ENCODE measurements around the gene PDP2.

PDP2 gene

DNA sequence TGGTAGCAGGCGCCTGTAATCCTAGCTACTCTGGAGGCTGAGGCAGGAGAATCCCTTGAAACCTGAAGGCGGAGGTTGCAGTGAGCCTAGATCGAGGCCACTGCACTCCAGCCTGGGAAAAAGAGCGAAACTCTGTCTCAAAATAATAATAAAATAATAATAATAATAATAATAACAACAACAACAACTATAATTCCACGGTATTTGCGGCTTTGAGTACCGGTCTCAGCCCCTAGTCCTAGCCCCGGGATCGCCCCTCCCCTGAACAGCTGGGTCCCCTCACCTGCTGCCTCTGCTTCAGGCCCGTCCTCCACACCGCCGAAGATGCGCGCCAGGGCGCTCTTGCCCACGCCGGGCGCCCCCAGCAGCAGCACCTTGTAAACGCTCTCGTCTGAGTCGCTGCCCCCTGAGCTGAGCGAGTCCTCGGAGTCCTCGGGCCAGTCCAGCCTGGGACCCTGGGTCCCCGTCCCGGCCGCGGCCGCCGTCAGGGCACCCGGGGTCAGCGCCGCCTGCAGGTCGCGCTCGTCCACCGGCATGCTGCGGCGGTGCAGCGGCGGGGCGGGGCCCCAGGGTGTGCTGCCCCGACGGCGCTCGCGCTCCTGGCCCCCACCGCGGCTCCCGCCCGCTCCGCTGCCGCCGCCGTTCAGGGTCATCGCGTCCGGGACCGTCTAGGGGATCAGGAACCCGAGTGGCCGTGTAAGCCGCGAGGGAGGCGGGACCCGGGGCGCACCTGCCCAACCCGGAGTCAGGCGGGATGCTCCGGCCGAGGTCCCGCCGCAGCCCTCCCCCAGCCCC lies 44.4 kb downstream of the PDP2 start:
- TF ChIP-seq, protein P1, sequence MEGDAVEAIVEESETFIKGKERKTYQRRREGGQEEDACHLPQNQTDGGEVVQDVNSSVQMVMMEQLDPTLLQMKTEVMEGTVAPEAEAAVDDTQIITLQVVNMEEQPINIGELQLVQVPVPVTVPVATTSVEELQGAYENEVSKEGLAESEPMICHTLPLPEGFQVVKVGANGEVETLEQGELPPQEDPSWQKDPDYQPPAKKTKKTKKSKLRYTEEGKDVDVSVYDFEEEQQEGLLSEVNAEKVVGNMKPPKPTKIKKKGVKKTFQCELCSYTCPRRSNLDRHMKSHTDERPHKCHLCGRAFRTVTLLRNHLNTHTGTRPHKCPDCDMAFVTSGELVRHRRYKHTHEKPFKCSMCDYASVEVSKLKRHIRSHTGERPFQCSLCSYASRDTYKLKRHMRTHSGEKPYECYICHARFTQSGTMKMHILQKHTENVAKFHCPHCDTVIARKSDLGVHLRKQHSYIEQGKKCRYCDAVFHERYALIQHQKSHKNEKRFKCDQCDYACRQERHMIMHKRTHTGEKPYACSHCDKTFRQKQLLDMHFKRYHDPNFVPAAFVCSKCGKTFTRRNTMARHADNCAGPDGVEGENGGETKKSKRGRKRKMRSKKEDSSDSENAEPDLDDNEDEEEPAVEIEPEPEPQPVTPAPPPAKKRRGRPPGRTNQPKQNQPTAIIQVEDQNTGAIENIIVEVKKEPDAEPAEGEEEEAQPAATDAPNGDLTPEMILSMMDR (IDR thresholded peaks at IDR 0.05; ENCODE audit: insufficient read depth, low read length, poor library complexity, severe bottlenecking), result peak; percentile 26
- Histone ChIP-seq H3K36me3 (ENCODE audit: control insufficient read depth, insufficient read depth, low read length) (no peaks in the 10 kb centered on the region), H3K27me3 (replicated peaks; ENCODE audit: control insufficient read depth, insufficient read depth, low read length) (peaks cover 2% of the 10 kb centered on the region; the same call in 1 of the 2 replicates), H3K4me3 (replicated peaks; ENCODE audit: low read depth, low read length) (peak overlapping the region; percentile 54)
- DNase-seq (ENCODE audit: extremely low read depth, insufficient read length), result peak; percentile 41

DNA sequence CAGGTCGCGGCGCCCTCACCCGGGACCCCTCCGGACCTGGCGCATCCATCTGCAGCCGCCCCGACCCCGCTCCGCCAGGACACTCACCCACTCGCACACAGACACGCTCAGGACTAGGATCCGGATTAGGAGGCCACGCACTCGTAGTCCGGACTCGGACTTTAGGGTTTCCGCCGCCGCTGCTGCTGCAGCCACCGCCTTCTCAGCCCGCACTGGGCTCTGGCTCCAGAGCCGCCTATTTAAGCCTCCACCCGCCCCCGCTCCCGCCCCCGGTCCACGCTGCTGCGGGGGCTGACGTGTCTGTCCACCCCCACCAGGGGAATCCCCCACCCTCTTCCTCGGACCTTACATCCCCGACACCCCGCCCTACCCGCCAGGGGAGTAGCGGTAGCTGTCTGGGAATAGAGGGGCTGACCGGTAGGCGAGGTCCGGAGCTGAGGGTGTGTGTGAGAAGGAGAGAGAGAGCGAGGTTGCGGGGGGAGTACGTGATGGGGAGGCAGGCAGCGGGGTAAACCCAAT lies 45.1 kb downstream of the PDP2 start, which contains the start of gene RRAD:
Gene RRAD (minus strand): TSS at position 214 of the 519 bp plus-strand sequence. CDS start 356 bp downstream, outside the sequence.
- Histone ChIP-seq H3K4me3 (replicated peaks; ENCODE audit: low read depth, low read length) (peak within 1 kb of the TSS; percentile 54), H3K27me3 (replicated peaks; ENCODE audit: control insufficient read depth, insufficient read depth, low read length) (peaks cover 2% of the 10 kb centered on the region; the same call in 1 of the 2 replicates), H3K36me3 (ENCODE audit: control insufficient read depth, insufficient read depth, low read length) (peaks cover 2% of the 10 kb centered on the region; the same call in 1 of the 2 replicates)
- peak; percentile 41 for DNase-seq (ENCODE audit: extremely low read depth, insufficient read length)
- TF ChIP-seq, protein P1 (IDR thresholded peaks at IDR 0.05; ENCODE audit: insufficient read depth, low read length, poor library complexity, severe bottlenecking), result no peak

DNA sequence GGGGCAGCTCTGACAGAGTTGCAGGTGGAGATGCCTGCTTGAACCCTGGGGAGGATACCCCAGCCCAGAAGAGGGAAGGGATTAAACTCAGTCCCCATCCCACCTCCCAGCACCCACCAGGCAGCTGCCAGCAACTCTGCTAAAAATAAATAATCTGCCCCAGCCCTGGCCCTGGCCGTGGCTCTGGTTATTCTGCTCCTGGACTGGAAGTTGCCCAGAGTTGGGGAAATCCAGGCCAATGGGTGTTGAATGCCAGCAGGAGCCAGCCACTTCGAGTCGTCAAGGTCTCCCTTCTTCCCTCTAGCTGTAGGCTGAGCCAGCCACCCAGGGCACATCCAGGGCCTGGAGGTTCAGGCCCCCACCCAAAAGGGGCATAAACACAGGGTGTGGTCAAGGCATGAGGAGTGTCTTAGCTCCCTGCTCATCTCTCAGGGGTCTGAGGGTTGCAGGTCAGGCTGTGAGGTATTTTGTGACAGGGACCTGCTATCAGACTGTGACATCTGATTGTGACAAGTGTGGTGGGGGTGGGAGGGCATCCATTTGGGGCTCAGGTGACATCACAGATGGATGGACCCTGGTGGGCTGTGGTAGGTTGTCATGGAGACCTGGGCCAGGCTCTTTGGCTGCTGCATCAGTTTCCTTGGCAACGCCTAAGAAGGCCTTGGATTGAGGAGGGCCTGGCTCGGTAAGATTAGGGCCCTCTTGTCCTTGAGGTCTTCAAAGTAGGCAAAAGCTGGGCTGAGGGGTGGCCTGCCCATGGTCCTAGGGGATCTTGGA lies 46.0 kb downstream of the PDP2 start:
- H3K27me3 ChIP-seq (replicated peaks; ENCODE audit: control insufficient read depth, insufficient read depth, low read length), result peaks cover 2% of the 10 kb centered on the region; the same call in 1 of the 2 replicates
- no peak overlapping the region for H3K4me3 ChIP-seq (replicated peaks; ENCODE audit: low read depth, low read length)
- DNase-seq (ENCODE audit: extremely low read depth, insufficient read length), result no peak
- peaks cover 4% of the 10 kb centered on the region; the same call in 1 of the 2 replicates for H3K36me3 ChIP-seq (ENCODE audit: control insufficient read depth, insufficient read depth, low read length)
- TF ChIP-seq, protein P1 (IDR thresholded peaks at IDR 0.05; ENCODE audit: insufficient read depth, low read length, poor library complexity, severe bottlenecking), result no peak

DNA sequence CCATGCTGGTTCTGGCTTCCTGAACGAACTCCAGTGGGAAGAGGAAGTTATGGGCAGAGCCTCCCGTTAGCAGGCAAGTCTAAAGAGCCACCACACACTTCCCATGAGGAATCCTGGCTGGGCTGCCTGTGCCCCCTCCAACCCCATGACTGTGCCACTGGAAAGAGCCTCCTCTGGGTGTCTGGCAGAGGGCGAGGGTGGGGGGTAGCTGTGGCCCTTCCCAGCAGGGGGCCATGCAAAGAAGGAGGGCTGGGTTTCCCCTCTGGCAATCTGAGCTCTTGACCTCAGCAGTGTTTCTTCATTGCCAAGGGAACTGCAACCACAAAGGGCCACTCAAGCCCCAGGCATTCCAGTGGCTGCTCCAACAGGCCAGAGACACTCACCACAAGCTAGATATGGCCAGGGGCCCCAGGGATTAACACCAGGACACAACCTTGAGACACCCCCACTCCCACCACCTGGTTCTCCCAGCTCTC lies 46.7 kb downstream of the PDP2 start:
- Histone ChIP-seq H3K27me3 (replicated peaks; ENCODE audit: control insufficient read depth, insufficient read depth, low read length) (peaks cover 2% of the 10 kb centered on the region; the same call in 1 of the 2 replicates), H3K36me3 (ENCODE audit: control insufficient read depth, insufficient read depth, low read length) (peaks cover 4% of the 10 kb centered on the region; the same call in 1 of the 2 replicates), H3K4me3 (replicated peaks; ENCODE audit: low read depth, low read length) (no peak overlapping the region)
- peak; percentile 33 for DNase-seq (ENCODE audit: extremely low read depth, insufficient read length)
- TF ChIP-seq, protein P1 (IDR thresholded peaks at IDR 0.05; ENCODE audit: insufficient read depth, low read length, poor library complexity, severe bottlenecking), result no peak

DNA sequence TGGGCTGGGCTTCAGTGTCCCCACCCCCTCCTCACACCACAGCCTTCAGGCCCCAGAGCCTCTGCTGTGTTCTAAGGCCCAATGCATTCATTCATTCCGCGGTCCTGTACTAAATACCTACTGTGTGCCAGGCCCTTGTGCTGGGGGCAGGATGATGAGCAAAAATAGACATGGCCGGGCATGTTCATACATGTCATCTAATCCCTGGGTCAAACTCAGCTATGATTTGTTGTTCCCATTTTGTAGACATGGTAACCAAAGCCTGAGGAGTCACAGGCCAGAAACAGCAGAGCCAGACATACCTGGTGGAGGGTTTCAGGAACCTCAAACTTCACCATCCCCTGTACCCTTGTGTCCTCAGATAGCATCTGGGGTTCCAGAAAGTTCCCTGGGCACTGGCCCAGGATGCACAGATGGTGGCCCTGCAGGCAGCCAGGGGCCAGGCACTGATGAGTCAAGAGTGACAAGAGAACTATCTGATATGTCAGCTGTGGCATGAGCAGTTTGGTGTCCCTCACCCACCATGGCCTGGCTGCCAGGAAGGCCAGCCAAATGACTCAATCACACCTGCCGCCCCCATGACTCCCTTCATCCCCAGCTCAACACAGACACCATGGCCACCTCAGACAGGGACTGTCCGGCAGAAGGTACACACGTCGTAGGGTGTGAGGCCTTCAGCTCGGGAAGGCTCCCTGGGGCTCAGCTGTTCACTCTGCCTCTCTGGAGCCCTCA lies 47.8 kb downstream of the PDP2 start:
- H3K4me3 ChIP-seq (replicated peaks; ENCODE audit: low read depth, low read length), result no peak overlapping the region
- peaks cover 2% of the 10 kb centered on the region; the same call in 1 of the 2 replicates for H3K27me3 ChIP-seq (replicated peaks; ENCODE audit: control insufficient read depth, insufficient read depth, low read length)
- H3K36me3 ChIP-seq (ENCODE audit: control insufficient read depth, insufficient read depth, low read length), result peaks cover 9% of the 10 kb centered on the region
- TF ChIP-seq, protein P1 (IDR thresholded peaks at IDR 0.05; ENCODE audit: insufficient read depth, low read length, poor library complexity, severe bottlenecking), result no peak
- no peak for DNase-seq (ENCODE audit: extremely low read depth, insufficient read length)

Measured in GM06990 (cell line).